ENCODE results near the gene PNPO.

DNA sequence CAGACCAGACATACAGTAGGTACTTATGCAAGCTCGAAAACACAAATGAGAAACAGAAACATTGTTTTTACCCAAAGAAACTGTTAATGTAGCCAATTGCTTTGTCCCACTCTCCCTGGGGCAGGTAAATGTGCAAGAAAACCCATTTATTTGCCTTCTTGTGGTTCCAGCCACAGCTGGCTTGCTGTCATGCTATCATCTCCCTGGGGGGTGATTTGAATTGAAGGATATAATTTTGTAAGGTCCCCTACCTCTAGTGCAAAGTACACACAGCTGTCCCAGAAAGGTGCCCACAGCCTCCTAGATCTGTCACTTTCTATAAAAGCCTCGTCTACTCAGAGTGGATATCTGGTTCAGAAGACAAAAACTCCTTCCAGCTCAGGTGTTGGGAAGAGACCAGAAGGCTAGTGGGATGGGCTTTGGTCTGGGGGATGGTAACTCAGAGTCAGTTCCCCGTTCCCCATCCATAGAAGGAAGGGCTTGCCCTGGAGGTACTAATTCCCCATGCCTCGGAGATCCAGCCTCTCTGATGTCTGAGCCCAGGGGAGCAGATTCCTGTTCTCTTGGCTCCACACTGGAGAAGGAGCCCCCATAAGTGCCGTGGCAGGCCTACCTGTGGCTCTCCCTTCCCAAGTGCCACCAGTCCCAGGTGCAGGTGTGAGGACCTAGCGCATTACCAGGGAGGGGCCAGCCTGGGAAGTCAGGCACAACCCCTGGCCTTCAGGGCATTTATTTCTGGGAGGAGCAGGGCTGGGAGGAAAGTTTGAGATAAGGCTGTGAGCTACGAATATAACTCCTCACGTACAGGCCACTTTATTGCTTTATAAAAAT lies 18.7 kb downstream of the PNPO start:
- TF ChIP-seq, protein P1, sequence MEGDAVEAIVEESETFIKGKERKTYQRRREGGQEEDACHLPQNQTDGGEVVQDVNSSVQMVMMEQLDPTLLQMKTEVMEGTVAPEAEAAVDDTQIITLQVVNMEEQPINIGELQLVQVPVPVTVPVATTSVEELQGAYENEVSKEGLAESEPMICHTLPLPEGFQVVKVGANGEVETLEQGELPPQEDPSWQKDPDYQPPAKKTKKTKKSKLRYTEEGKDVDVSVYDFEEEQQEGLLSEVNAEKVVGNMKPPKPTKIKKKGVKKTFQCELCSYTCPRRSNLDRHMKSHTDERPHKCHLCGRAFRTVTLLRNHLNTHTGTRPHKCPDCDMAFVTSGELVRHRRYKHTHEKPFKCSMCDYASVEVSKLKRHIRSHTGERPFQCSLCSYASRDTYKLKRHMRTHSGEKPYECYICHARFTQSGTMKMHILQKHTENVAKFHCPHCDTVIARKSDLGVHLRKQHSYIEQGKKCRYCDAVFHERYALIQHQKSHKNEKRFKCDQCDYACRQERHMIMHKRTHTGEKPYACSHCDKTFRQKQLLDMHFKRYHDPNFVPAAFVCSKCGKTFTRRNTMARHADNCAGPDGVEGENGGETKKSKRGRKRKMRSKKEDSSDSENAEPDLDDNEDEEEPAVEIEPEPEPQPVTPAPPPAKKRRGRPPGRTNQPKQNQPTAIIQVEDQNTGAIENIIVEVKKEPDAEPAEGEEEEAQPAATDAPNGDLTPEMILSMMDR (IDR thresholded peaks at IDR 0.05; ENCODE audit: insufficient read depth, low read length, poor library complexity, severe bottlenecking): no peak
- no peak for TF ChIP-seq EZH2phosphoT487 (conservative IDR thresholded peaks at IDR 0.05; ENCODE audit: low read length)

Data from SU-DHL-6 (cell line).